ENCODE results near the gene MYH15. TPM values are rescaled to one million over a fixed set of nuclear protein-coding genes. Genes with fewer than 3 reads are reported as not detected.

Gene MYH15
- total and polyA plus RNA-seq, 2 of the 8 experiments (the other 6 are each of a cell fraction or from before 2014, with no cell fraction given): under 0.01 TPM; not detected in 1

DNA sequence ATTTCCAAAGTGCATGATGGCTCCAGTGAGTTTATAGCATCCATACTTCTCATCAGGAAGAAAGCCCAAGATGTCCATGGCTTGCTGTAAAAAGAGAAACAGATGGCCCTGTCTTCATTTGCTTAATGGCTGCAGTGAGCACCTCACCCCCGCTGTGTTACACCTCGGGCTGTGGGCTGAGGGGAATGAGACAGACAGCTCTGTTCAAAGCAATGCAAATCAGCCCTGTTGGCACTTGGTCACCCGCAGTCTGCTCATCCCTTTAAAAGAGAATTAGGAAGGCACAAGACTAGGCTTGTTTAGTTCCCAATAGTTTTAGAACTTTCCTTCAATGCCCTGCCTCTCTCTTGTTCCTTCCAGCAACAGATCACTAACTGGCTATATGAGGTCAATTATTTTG lies 25.2 kb downstream of the MYH15 start (continued):
- TF ChIP-seq ZNF274 (IDR thresholded peaks at IDR 0.05; ENCODE audit: borderline replicate concordance, extremely low read depth, low read length) (no peak), RAD21 (IDR thresholded peaks at IDR 0.05 in 1 of 2, conservative IDR thresholded peaks at IDR 0.05 in 1 of 2; ENCODE audit: low read depth in 2 of 2, low read length in 2 of 2) (0 out of 4 replicates have a peak, but pooled peaks of 1 of the 2 experiments have one; percentile 1), EGR1 (IDR thresholded peaks at IDR 0.05; ENCODE audit: borderline replicate concordance, low read depth, low read length) (no peak), MAFK (IDR thresholded peaks at IDR 0.05; ENCODE audit: low read depth, low read length) (0 out of 2 replicates have a peak, but pooled peaks have one; percentile 3)
